Endometrial microvascular endothelial cells (primary cell): ENCODE measurements around the gene MST1. TPM values are rescaled to one million over a fixed set of nuclear protein-coding genes. Genes with fewer than 3 reads are reported as not detected.
"Not testable (repeated sequence)": the region's sequence is repeated elsewhere in the genome, so short reads cannot be mapped to it uniquely, and the experiment has no call there.

Source experiments
- in situ Hi-C: cut with HindIII; loops from 2 replicates; pipeline ENCODE4 v1.10.0; 2017; ENCODE audit warnings: low sequenced_read_pairs, low pct_unique_long_range_greater_than_20kb; ENCODE audit errors: inconsistent ontology term
- total RNA-seq: library from RNA; depleted of rRNA; stranded (reverse); fragments of >200 nt; gene quantifications from one replicate; pipeline ENCODE4 v1.2.3, GENCODE V29; 2015; ENCODE audit errors: inconsistent ontology term

MST1 gene
- total RNA-seq, 1 donor from 2014 or later: 1.1 TPM

GRCh38 chr3:49705390-49705960 lies 16.2 kb upstream of the MST1 start:
- in situ Hi-C loops: no loop called here

- in situ Hi-C loops: no loop called here
These were observed 15.4 kb upstream of the MST1 start for GRCh38 chr3:49704629-49705028.

- in situ Hi-C loops: no loop called here
These were observed 14.7 kb upstream of the MST1 start for GRCh38 chr3:49703956-49704355.

GRCh38 chr3:49703443-49703927 lies 14.2 kb upstream of the MST1 start:
- in situ Hi-C loops: no loop called here

GRCh38 chr3:49702672-49703071 lies 13.4 kb upstream of the MST1 start:
- in situ Hi-C loops: no loop called here

GRCh38 chr3:49701388-49702077 lies 12.3 kb upstream of the MST1 start:
- in situ Hi-C loops: no loop called here

- in situ Hi-C loops: no loop called here
These were observed 11.3 kb upstream of the MST1 start for GRCh38 chr3:49700453-49701128.

GRCh38 chr3:49700014-49700413 lies 10.7 kb upstream of the MST1 start:
- in situ Hi-C loops: no loop called here

- in situ Hi-C loops: no loop called here
These were observed 10.2 kb upstream of the MST1 start for GRCh38 chr3:49699281-49699979.

- in situ Hi-C loops: not testable (repeated sequence)
These were observed 6.2 kb upstream of the MST1 start for GRCh38 chr3:49695350-49696015.

- in situ Hi-C loops: not testable (repeated sequence)
These were observed 5.3 kb upstream of the MST1 start for GRCh38 chr3:49694409-49695070.

GRCh38 chr3:49691481-49691880 lies 2.2 kb upstream of the MST1 start:
- in situ Hi-C loops: not testable (repeated sequence)

- in situ Hi-C loops: not testable (repeated sequence)
These were observed 1.6 kb upstream of the MST1 start for GRCh38 chr3:49690856-49691255.

- in situ Hi-C loops: not testable (repeated sequence)
These were observed 792 bp upstream of the MST1 start for GRCh38 chr3:49689908-49690624.

- in situ Hi-C loops: not testable (repeated sequence)
These were observed 782 bp downstream of the MST1 start for GRCh38 chr3:49688338-49689045.

- in situ Hi-C loops: not testable (repeated sequence)
These were observed 1.9 kb downstream of the MST1 start for GRCh38 chr3:49687424-49687795.

GRCh38 chr3:49686769-49687423 lies 2.4 kb downstream of the MST1 start:
- in situ Hi-C loops: not testable (repeated sequence)
